HEK293T (cell line): Measurements from ENCODE around the gene ZNF382.

Experiments used
- CTCF ChIA-PET: fragments of 350-600 bp; formaldehyde crosslinking; extraction: SDS; loops from one replicate; lab custom pipeline; 2021; ENCODE audit warnings: antibody characterized with exemption, inconsistent platforms; lab: Yijun Ruan, JAX
- POLR2A ChIA-PET: fragments of 350-600 bp; formaldehyde crosslinking; extraction: SDS; loops from one replicate; lab custom pipeline; 2020; ENCODE audit warnings: antibody characterized with exemption, inconsistent platforms; lab: Yijun Ruan, JAX
- DNase-seq: peaks from one replicate; pipeline ENCODE4 v3.0.0; 2012; ENCODE audit warnings: mixed read lengths; ENCODE audit errors: extremely low spot score
- ARNT ChIP-seq: fragments of 450-650 bp; IDR thresholded peaks from 2 replicates; pipeline ENCODE4 v1.6.1; 2017; ENCODE audit warnings: mild to moderate bottlenecking
- BHLHE40 ChIP-seq: fragments of 450-650 bp; IDR thresholded peaks from 2 replicates; pipeline ENCODE4 v1.6.1; 2016; ENCODE audit warnings: mild to moderate bottlenecking, moderate library complexity, borderline replicate concordance
- CTBP1 ChIP-seq: fragments of 450-650 bp; IDR thresholded peaks from 2 replicates; pipeline ENCODE4 v1.6.1; 2016; ENCODE audit warnings: borderline replicate concordance
- ELF4 ChIP-seq: fragments of 450-650 bp; IDR thresholded peaks from 2 replicates; pipeline ENCODE4 v1.6.1; 2017; ENCODE audit warnings: antibody characterized with exemption
- FOXA1 ChIP-seq: fragments of 450-650 bp; IDR thresholded peaks from 2 replicates; pipeline ENCODE4 v1.6.1; 2016; ENCODE audit warnings: mild to moderate bottlenecking
- FOXK2 ChIP-seq: fragments of 450-650 bp; IDR thresholded peaks from 2 replicates; pipeline ENCODE4 v1.6.1; 2016; ENCODE audit warnings: mild to moderate bottlenecking
- FOXM1 ChIP-seq: fragments of 450-650 bp; IDR thresholded peaks from 2 replicates; pipeline ENCODE4 v1.6.1; 2017; ENCODE audit warnings: mild to moderate bottlenecking, borderline replicate concordance
- HDGF ChIP-seq: fragments of 450-650 bp; IDR thresholded peaks from 2 replicates; pipeline ENCODE4 v1.6.1; 2017; ENCODE audit warnings: antibody characterized with exemption, borderline replicate concordance
- L3MBTL2 ChIP-seq: fragments of 450-650 bp; conservative IDR thresholded peaks from 2 replicates; pipeline ENCODE4 v1.6.1; 2016; ENCODE audit warnings: mild to moderate bottlenecking
- LEF1 ChIP-seq: fragments of 450-650 bp; IDR thresholded peaks from 2 replicates; pipeline ENCODE4 v1.6.1; 2017; ENCODE audit warnings: mild to moderate bottlenecking, borderline replicate concordance
- NFRKB ChIP-seq: fragments of 450-650 bp; IDR thresholded peaks from 2 replicates; pipeline ENCODE4 v1.6.1; 2016; ENCODE audit warnings: mild to moderate bottlenecking, moderate library complexity
- SP1 ChIP-seq: fragments of 450-650 bp; IDR thresholded peaks from 2 replicates; pipeline ENCODE4 v1.6.1; 2017
- SUZ12 ChIP-seq: fragments of 450-650 bp; IDR thresholded peaks from 2 replicates; pipeline ENCODE4 v1.6.1; 2016; ENCODE audit warnings: mild to moderate bottlenecking
- TARDBP ChIP-seq: fragments of 450-650 bp; IDR thresholded peaks from 2 replicates; pipeline ENCODE4 v1.6.1; 2016
- ZNF384 ChIP-seq: fragments of 450-650 bp; IDR thresholded peaks from 2 replicates; pipeline ENCODE4 v1.6.1; 2016
- TF ChIP-seq, protein P1 (sequence below): fragments of 450-650 bp; IDR thresholded peaks from 2 replicates; pipeline ENCODE4 v1.6.1; 2016

ZNF382 gene

DNA sequence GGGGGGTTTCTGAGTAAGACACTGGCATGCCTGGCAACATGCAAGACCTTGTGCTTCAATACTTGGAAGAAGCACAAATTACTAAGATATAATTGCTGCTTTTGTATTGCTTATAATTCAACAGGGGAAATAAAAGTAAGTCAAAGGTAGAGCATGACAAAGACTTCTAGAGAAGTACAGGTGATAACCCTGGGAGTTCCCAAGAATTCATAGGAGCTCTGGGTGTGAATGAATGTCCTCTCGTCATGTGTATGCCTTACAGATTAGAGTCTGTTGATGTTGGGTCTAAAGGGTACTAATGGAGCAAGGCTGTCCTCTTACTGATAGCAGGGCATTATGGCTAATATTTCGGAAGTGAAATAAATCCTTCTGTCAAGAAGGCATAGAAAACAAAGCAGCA lies 69.1 kb downstream of the ZNF382 start:
- TF ChIP-seq, protein P1, sequence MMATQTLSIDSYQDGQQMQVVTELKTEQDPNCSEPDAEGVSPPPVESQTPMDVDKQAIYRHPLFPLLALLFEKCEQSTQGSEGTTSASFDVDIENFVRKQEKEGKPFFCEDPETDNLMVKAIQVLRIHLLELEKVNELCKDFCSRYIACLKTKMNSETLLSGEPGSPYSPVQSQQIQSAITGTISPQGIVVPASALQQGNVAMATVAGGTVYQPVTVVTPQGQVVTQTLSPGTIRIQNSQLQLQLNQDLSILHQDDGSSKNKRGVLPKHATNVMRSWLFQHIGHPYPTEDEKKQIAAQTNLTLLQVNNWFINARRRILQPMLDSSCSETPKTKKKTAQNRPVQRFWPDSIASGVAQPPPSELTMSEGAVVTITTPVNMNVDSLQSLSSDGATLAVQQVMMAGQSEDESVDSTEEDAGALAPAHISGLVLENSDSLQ = no peak
- TF ChIP-seq FOXM1 (no peak), HDGF (no peak), ELF4 (no peak), ARNT (no peak), FOXA1 (no peak), TARDBP (no peak), LEF1 (no peak), ZNF384 (no peak), BHLHE40 (no peak), SP1 (no peak), L3MBTL2 (no peak), FOXK2 (no peak), CTBP1 (no peak), NFRKB (no peak), SUZ12 (no peak)
- CTCF ChIA-PET = no interaction called here
- DNase-seq = no peak
- POLR2A ChIA-PET = no interaction called here

DNA sequence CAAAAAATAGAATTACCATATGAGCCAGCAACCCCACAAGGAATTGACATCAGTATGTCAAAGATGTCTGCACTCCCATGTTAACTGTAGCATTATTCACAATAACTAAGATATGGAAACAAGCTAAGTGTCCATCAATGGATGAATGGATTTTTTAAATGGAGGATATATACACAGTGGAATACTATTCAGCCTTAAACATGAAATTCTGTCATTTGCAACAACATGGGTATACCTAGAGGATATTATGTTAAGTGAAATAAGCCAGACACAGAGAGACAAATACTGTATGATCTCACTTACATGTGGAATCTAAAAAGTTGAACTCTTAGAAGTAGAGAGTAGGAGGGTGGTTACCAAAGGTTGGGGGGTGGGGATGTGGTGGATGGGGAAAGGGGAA lies 74.3 kb downstream of the ZNF382 start:
- TF ChIP-seq FOXM1 (no peak), LEF1 (no peak), ELF4 (no peak), FOXK2 (no peak), ZNF384 (no peak), SP1 (no peak)

More for the DNA sequence above, 74.3 kb downstream of the ZNF382 start:
- POLR2A ChIA-PET = no interaction called here
- DNase-seq = no peak
- CTCF ChIA-PET = no interaction called here
